NCI-H2107 treated with DMSO at 0.1 percent for 48 hours (cell line): ENCODE data around the gene CCN2.
A peak's percentile ranks its signal among the peaks of the same experiment; 100 is the strongest.

Source experiments
- DNase-seq: peaks from one replicate; lab custom pipeline; 2025; ENCODE audit not compliant: unreplicated experiment; lab: John Stamatoyannopoulos, UW

The CCN2 gene

DNA sequence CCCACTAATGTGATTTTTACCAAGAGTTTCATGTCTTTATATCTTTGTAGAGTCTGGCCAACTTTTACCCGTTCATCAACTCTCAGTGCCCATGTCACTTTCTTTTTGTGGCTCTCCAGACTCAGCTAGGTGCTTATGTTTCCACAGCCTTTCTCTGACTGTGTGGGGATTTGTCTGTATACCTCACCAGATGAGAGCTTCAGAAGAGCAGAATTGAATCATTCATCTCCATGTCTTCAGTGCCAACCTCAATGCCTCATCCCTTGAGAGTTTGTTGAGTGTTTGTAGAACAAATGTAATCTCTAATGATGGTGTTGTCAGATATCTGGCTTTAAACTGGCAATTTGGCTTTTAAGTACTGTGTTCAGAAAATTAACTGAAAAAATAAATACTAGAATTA, 16.8 kb upstream of the CCN2 start:
- DNase-seq, result no peak

DNA sequence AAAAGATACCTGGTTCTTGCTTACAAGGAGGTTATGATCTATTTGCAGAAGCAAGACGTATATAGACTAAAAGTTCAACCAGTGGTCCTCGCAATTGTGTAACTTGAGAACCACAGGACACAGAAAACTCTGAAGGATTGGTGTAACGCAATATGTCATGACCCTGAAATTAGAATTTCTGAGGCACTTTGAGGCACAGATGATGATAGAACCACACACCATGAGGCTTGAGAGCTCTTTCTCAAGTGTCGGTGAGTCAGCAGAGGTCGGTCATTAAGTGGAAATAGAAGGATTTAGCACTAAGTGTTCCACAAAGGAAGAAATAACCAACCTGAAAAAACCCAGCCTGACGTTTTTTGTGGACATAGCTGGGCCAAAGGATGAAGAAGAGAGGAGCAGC, 15.3 kb upstream of the CCN2 start:
- no peak for DNase-seq

DNA sequence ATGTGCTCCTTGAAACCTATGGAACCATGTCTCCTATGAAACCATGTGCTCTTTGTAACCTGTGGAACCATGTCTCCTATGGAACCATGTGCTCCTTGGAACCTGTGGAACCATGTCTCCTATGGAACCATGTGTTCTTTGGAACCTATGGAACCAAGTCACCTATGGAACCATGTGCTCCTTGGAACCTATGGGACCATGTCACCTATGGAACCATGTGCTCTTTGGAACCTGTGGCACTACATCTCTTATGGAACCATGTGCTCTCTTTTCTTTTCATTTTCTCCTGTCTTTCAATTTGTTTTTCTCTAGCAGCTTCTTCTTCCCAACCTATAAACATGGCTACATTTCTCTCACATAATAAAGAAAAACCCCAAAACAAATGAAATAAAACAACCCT, 11.9 kb upstream of the CCN2 start:
- DNase-seq, result no peak

DNA sequence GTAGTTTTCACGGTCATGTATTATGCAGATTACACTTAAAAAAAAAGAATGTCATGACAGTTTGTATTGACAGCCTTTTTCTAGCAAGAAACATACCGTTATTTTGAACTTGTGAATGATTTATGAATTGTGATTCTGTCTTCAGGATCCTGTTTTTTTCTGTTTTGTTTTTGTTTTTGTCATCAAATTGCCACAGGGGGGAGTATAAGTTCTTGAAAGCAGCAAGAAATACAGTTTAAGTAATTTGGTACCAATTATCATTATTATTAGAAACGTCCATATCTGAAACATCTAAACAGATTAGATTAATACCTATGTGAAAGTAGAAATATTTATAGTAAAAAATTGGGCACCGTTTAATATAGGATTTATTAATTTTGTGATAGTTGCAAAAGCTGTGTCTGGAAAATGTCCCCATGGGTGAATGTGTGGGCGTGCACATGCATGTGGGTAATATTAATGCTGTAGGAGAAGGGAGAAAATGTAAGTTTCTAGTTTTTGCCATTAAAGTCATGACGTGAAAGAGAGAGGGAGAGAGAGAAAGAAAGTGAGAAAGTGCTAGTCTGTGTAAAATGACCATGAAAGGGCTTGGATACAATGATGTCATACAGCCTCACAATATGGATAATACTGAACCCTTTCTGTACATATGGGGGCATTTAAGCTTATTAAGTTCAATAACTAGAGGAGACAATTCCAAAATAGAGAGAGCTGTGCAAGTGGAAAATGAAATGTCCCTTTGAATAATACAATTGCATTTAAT, 9.4 kb upstream of the CCN2 start:
- no peak for DNase-seq

DNA sequence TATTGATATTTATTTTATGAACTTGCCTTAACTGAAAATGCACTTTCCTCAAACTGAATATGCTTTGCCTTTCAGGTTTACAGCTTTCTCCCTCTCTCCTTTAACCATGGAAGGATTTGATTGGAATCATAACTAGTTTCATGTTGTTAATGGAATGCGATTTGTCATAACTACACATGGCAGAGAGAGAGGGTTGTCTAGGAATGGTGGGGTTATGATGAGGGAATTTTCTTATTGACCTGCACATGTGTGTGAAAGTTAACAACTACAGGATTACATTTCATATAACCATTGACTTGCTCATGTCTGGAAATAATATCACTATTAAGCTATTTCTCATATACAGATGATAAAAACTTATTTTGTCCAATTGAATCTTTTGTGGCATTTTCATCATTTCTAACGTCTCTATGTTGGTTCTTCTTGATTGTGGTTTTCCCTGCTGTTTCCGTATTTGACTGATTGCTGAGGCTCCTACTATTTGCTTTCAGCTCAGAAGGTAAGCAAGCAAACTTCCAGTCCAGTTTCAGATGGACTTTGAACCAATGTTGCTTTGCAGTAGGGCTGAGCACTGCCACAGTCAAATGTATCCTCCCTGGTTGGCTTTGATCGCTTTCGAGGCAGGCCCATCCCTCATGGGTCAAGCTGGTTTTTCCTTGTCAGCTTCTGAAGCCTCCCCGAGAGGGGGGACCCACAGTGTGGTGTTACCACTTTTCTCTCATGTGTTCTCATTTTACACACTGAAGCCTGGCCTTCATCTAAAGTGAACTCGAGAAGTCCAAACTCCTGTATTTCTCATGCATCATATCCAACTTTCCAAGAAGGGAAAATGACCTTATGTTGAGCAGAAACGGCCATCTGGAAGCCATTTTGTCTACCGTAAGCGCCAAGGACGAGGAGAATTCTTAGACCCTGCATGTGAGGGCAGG, 7.6 kb upstream of the CCN2 start:
- no peak for DNase-seq

DNA sequence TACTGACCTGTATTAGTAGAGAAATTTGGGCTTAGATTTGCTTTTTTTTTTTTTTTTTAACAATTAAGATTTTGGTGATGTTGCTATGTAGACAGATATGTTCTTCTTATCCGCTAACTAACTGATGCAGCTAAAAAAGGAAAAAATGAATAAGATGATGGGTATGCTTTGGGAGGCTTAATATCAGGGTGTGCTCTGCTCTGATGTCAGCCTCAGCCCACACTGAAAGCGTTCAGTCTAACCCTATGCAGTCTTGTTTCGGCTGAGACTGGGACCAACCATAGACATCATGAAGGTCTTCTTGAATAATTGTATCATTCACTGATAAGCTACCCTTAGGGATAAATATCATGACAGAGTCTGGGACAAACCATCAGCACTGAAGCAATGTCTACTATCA, 6.9 kb upstream of the CCN2 start:
- no peak for DNase-seq

DNA sequence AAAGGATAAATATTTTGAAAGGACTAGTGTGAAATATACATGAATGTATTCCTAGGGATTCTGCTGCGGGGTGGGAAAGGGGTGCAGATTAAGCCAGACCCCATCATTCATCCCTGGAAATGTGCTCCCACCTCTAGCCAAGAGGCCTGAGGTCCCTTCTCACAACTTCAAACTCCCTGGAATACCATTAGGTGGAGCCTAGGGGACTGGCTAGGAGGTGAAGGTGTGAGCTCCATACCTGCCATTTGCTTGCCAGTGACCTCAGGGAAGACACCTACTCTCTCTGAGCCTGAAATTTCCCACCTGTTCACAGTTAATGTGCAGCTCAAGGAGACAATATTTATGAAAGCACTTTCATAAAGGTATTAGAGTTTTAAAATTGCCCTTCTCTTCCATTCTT, 4.7 kb upstream of the CCN2 start:
- no peak for DNase-seq

DNA sequence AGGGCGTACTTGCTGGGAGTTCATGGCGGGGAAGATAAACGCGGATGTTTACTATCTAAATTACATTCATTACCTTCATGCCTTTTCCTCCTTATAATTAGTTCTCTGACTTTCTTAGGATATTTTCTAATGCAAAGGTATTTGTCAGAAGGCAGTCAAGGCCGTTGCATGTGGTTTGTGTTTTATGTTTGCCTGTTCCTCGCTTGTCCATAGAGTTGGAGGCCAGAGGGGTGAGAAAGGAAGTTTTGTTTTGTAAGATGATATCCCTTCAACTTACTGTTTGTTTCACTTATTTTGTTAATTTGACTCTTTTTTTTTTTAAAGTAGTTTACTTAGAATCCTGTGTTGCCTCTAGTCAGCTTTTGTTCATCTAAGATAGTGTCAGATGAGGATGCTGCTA, 4.0 kb upstream of the CCN2 start:
- DNase-seq, result no peak

DNA sequence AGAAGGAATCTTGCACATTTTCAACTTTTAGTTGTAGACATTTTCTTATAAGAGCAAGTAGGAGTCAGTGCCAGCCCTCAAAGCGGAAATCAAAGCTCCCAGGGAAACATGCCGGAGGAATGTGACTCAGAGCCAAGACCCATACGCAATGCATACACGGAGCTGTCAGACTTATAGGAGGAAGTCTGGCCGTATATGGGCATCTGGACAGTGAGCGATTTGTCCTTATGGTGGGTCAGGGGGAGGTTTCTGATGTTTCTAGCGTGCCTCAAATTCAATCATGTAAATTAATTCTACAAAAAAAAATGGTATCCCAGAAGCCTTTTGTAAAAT, 3.6 kb upstream of the CCN2 start:
- DNase-seq, result no peak

DNA sequence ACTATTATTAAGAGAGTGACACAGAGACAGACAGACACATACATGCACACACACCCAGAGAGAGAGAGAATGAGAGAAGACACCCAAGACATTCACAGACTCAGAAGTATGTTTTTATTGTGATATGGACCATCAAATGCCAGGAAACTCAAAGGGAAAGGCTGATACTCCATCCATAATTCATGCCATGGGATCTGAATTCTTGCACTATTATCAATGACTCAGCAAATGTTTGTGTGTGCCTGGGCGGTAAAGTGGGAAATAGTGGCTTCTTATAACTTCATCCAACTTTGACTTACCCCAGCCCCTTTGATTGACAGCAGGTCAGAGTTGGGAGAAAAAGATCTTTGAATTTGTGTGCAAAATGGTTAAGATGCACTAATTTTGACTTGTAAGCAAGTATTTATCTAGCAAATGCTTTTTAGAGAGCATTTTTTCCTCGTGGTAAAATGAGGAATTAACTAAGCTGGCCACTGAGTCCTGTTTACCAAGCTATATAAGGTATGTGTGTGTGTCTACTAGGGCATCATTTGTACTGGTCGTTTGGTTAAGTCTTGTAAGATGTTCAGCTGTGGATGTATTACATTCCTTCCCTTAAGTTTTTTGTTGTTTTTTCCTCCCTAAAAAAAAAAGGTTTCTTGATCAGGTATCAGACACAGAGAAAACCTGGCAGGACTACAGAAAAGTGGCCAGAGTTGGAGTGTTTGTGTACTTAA, 3.0 kb upstream of the CCN2 start:
- DNase-seq, result no peak

DNA sequence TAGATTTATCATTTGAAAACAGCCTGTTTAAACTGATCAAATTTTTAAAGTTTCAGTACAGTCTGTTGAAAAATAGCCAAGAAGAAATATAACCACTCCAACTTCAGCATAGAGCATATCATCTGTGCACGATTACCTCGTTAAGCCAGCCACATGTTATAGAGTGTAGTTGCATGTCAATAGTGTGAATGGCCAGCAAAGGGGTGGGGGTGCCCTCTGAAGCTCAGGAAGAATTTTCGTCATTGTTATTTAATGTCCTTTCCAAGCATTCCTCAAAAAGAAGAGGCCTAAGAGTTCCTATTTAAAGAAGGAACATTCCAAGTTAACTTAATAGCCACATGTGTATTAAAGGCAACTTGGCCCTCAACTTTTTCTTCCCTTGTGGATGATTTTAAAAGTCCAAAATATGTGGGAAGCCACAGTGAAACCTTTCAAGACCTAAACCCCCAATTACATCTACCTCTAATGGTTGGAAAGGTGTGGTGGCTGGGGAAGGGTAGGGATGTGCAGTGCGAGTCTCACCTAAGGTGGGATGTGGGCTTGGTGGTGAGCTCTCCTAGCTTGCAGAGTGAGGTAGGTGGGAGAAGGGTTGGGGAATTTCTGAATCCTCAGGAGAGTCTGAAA, 1.8 kb upstream of the CCN2 start:
- no peak for DNase-seq

DNA sequence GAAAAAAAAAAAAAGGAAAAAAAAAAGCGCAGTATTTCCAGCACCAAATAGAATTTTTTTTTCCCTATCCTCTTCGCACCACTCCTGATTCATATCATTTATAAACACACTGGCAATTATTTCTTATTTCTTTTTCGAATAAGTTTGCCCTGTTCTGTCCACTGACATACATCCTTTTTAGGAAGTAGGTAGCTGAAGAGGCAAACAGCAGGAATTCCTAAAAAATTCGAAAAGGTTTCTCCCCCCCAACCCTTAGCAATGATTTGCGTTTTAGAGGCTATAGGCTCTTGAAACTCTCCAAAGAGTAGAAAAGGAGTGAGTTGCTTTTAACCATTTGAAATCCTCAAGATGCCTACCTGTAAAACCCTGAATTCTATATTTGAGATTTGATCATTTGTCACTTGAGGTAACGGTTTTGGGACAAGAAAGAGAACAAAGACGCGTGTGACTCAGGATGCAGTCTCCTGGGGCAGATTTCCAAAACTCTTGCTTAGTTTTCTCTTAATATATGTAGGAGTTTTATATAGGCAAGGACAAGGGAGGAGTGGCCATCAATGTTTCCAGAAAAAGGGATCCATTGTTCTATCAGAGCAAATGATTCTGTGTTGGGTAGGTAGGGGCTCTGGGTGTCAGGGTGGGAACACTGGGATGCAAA, 531 bp upstream of the CCN2 start:
- no peak for DNase-seq

DNA sequence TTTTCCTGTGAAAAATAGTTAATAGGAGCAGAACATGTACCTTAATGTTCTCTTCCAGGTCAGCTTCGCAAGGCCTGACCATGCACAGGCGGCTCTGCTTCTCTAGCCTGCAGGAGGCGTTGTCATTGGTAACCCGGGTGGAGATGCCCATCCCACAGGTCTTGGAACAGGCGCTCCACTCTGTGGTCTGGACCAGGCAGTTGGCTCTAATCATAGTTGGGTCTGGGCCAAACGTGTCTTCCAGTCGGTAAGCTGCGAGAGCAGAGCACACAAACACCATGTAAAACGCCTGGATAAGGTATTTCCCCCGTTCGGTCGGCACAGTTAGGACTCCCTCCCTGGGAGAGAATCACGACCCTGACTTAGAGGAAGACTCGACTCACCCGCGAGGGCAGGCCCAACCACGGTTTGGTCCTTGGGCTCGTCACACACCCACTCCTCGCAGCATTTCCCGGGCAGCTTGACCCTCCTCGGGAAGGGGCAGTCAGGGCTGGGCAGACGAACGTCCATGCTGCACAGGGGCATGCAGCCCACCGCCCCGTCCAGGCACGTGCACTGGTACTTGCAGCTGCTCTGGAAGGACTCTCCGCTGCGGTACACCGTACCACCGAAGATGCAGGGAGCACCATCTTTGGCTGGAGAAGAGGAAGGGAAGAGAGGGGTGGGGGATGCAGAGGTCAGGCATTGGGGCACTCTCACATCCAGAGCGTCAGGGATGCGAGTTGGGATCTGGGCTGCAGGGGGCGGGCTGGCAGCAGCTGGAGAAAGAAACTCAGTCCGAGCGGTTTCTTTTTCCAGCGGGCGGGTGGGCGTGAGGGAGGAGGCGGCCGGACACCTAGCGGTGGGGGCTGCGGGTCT, 1.0 kb downstream of the CCN2 start:
- peak; percentile 4 for DNase-seq

DNA sequence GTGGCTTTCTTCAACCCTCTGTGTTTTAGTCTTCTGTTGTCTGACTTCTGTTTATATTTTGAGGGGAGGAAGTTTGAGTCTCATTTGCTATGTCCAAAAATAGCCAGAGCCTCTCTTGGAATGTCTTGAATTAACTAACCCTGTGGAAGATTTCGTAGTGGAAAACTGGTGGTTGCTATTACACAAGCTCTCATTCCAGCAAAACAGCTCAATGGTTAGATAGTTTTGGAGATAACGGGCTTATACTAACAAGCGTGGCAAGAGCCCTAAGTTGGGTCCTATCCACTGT, 1.6 kb downstream of the CCN2 start:
- DNase-seq, result no peak

DNA sequence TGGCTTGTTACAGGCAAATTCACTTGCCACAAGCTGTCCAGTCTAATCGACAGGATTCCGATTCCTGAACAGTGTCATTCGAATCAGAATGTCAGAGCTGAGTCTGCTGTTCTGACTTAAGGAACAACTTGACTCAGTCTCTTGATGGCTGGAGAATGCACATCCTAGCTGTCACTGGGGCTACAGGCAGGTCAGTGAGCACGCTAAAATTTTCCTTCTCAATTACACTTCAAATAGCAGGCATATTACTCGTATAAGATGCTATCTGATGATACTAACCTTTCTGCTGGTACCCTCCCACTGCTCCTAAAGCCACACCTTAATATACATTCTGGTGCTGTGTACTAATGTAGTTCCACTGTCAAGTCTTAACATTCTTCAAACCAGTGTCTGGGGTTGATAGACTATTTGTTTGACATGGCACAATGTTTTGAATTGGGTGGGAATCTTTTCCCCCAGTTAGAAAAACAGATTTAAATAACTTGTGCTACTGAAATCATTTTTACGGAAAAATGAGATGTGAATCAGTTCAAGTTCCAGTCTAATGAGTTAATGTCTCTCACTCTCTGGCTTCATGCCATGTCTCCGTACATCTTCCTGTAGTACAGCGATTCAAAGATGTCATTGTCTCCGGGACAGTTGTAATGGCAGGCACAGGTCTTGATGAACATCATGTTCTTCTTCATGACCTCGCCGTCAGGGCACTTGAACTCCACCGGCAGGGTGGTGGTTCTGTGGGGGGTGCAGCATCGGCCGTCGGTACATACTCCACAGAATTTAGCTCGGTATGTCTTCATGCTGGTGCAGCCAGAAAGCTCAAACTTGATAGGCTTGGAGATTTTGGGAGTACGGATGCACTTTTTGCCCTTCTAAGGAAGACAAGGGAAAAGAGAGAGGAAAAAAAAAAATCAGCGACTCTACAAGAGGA, 2.2 kb downstream of the CCN2 start:
- no peak for DNase-seq

DNA sequence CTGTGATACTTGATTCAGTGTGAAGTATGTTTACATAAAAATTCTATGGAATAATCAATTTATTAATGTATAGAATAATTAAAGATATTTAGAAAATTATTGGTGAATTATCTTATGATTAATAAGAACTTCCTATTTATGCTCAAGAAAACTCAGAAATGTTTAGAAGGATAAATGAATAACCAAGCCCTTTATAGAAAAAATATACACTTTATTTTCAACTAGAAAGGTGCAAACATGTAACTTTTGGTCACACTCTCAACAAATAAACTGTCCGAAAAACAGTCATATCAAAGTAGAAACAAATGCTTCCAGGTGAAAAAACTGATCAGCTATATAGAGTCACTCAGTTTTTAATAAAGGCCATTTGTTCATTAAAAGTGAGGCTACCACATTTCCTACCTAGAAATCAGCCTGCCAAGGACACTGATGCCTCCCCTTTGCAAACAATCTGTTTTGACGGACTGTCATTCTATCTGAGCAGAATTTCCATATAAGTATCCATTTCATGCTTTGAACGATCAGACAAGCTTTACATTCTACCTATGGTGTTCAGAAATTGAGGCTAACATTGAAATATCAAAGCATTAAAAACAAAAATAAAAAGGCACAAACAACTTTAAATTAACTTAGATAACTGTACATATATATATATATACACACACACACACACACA, 3.0 kb downstream of the CCN2 start:
- DNase-seq, result no peak

DNA sequence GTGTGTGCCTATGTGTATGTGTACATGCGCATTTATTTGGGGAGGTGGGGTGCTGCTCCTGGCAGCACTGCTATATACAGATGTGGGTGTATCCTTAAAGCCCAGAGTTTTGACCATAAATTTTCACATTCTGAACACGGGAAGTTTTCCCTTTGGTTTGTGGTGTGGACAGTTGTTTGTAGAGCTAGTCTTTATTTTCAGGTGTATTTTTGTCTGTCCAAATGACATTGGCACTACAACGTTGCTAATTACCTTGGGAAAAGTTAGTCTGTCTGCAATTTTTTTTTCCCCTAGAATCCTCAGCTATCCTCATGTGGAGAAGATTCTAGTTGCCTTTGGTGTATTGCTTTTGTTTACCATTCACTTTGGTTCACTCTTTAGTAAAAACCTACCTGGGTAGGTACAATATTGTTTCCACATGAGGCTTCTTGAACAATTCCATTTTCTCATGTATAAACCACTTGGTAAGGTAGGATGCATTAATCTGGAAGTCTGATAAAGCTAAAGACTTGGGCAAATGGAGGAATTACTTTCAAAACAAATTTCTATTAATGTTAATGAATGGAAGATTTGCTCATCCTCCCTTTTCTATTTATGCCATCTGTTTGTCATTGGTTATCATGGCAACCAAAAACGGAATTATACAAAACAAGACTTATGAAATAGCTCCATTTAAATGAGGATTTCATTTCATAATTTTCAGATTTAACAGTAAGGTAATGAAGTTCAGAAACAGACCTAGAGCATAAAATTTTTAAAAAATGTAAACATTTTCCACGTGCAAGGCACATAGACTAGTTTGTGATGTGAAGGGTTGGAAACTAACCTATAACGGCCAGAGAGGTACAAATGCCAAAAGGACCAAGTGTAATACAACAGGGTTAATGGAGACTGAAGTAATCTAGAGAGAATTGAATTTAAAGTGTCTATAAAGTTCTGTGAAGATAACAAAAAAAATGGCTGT, 3.9 kb downstream of the CCN2 start:
- DNase-seq, result no peak
